GM12875 (cell line): ENCODE measurements around the gene EPHA4.

Experiments
- H3K4me3 ChIP-seq: one replicate; pipeline ENCODE4 v1.5.1; 2011; ENCODE audit warnings: low read depth, low read length, control low read depth
- CTCF ChIP-seq: IDR thresholded peaks from 2 replicates; pipeline ENCODE4 v1.5.1; 2011; ENCODE audit warnings: low read depth, mild to moderate bottlenecking, control low read depth, inconsistent platforms, low read length, moderate library complexity, borderline replicate concordance; ENCODE audit not compliant: insufficient read depth

Gene EPHA4

GRCh38 chr2:221518935-221519625 lies 53.0 kb downstream of the EPHA4 start:
- TF ChIP-seq CTCF = no peak
- no peak overlapping the region for H3K4me3 ChIP-seq

DNA sequence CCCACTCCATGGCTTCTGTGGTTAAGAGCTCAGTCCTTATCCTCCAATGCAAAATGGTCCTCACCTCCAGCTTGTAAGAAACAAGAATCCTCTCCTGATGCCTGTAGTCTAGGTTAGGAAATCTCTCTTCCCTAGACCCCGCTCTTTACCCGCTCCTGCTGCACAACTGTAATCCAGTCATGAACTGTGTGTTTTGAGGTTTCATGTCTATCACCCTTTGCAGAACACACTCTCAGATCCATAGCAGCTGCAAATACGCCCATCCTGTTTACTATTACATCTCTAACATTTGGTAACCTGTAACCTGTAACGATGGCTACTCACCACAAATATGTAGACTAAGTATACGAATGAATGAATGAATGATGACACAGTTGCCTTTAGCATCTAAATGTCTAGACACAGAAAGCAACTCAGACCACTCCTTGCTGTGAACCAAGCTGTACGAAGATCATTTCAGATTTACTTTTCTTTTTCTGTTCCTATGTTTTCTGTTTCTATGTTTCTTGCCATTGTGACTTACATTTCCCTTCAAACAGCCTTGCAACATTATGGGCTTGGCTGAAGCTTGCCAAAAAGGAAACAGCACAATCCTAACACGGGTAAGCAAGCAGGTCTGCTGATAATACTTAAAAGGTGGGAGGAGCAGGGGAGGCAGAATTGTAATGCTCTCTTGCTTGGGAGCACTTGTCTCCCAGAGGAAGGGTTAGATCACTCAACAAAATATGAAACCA lies 53.7 kb downstream of the EPHA4 start:
- H3K4me3 ChIP-seq = no peak overlapping the region
- no peak for TF ChIP-seq CTCF

- TF ChIP-seq CTCF = no peak
- no peak overlapping the region for H3K4me3 ChIP-seq
These were observed 54.4 kb downstream of the EPHA4 start for GRCh38 chr2:221517696-221518151.

- H3K4me3 ChIP-seq = no peak overlapping the region
- TF ChIP-seq CTCF = no peak
These were observed 54.9 kb downstream of the EPHA4 start for GRCh38 chr2:221517146-221517695.

DNA sequence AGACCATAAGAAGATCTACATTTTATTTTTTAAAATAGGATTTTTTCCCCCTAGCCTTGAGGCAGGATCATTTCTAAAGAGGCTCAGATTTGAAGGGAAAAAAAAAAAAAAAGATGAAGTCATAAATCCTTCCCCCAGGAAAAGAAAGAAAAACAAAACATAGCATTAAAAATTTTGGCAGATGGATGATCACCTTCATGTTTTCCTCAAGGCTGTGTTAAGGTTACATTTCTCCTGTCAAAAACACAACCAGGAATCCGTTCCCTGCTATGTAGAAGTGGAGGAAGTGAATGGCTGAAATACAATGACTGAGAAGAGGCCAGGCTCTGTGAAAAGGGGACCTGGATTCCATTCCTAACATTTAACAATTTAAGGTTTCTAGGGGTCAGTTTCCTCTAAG lies 56.2 kb downstream of the EPHA4 start:
- no peak overlapping the region for H3K4me3 ChIP-seq
- no peak for TF ChIP-seq CTCF

DNA sequence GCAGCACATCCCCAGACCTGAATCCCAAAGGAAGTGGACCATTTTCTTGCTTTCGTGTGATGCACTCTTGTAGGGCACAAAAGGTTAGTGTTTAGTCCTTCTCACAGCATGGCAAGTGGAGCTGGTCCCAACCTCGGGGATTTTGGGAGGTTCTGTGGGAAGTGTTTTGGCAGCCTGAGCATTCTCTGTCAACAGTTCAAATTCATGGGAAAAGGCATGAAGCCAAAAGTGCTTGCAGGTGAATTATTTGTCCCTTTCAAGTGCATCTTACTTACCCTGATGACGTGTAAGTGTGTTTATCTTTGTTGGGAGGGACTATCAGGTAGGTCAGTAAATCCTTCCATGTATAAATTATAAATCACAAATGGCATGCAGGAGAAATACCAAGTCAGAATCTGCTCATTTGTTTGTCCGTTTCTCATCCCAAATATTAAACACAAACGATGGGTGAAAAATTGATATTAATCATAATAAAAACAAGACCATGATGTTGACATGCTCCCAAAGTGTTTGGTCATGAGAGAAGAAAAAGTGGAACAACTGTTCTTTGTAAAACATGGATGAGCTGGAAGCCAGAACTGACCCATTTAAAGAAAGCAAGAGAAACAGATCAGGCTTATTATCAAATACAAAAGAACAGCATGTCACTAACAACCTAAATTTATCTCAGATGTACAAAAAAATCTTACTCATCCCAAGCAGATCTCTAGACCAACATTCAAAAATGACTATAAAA lies 57.6 kb downstream of the EPHA4 start:
- H3K4me3 ChIP-seq = no peak overlapping the region
- TF ChIP-seq CTCF = no peak
